ENCODE data around the gene C16orf92. TPM values are rescaled to one million over a fixed set of nuclear protein-coding genes. Genes with fewer than 3 reads are reported as not detected.

C16orf92 gene
- total and polyA plus RNA-seq, 2 donors from 2014 or later, result not detected

- Histone ChIP-seq H3K4me1 (ENCODE audit: control insufficient read depth in 2 of 3, insufficient read depth in 2 of 3, low read depth in 1 of 3, low read length in 3 of 3) (peaks cover 0 to 3% (median 0%) of the 10 kb centered on the region in 3 donors), H3K36me3 (ENCODE audit: control insufficient read depth in 2 of 3, insufficient read depth in 3 of 3, low read length in 3 of 3) (peaks cover 12 to 87% (median 75%) of the 10 kb centered on the region in 3 donors), H3K27ac (ENCODE audit: low read depth in 2 of 2, low read length in 2 of 2) (no peak overlapping the region), H3K9ac (ENCODE audit: low read length in 3 of 3) (no peak overlapping the region), H3K27me3 (ENCODE audit: control insufficient read depth, insufficient read depth, low read length) (no peaks in the 10 kb centered on the region), H3K4me3 (ENCODE audit: low read length in 3 of 3) (no peak overlapping the region), H3K9me3 (ENCODE audit: control insufficient read depth in 2 of 3, insufficient read depth in 1 of 3, low read length in 3 of 3) (no peaks in the 10 kb centered on the region)
- DNase-seq, result no peak
- TF ChIP-seq, protein P1, sequence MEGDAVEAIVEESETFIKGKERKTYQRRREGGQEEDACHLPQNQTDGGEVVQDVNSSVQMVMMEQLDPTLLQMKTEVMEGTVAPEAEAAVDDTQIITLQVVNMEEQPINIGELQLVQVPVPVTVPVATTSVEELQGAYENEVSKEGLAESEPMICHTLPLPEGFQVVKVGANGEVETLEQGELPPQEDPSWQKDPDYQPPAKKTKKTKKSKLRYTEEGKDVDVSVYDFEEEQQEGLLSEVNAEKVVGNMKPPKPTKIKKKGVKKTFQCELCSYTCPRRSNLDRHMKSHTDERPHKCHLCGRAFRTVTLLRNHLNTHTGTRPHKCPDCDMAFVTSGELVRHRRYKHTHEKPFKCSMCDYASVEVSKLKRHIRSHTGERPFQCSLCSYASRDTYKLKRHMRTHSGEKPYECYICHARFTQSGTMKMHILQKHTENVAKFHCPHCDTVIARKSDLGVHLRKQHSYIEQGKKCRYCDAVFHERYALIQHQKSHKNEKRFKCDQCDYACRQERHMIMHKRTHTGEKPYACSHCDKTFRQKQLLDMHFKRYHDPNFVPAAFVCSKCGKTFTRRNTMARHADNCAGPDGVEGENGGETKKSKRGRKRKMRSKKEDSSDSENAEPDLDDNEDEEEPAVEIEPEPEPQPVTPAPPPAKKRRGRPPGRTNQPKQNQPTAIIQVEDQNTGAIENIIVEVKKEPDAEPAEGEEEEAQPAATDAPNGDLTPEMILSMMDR (IDR thresholded peaks at IDR 0.05; ENCODE audit: borderline replicate concordance, extremely low read depth, insufficient read depth), result no peak
- no peak for FAIRE-seq
- intact Hi-C loops (cut with DNase I), result no loop called here
Observed at GRCh38 chr16:29983420-29984136, 39.4 kb upstream of the C16orf92 start.

DNA sequence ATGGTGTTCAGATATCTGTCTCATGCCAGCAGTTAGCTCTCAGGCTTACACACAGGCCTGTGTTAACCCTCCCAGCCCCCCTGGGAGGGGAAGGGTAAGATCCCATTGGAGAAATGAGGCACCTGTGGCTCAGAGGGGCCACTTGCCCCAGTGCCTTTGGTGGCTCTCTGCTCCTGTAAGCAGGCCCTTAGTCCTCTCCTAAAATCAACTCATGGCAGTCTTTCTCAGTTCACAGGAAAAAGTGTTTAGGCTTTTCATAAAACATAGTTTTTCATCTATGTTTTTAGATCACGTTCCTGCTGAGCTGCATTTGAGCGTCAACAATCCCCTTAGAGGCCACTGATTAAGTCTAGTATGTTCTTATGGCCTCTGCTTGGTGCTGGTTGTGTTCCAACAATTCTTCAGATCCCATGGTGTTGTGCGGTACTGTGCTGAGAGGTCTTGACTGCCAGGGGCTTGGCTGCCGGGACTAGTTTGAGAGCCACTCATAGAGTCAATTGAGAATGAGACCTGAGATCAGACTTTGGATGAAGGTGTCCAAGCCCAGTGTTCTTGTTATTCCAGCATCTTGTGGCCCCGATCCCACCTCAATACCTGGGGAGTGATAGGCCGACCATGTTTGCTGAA is 38.7 kb upstream of the C16orf92 start:
- no peak overlapping the region for H3K4me3 ChIP-seq (ENCODE audit: low read length in 3 of 3)
- intact Hi-C loops (cut with DNase I), result no loop called here
- no peak for FAIRE-seq
- no peak overlapping the region for H3K27ac ChIP-seq (ENCODE audit: low read depth in 2 of 2, low read length in 2 of 2)
- peaks cover 7 to 80% (median 74%) of the 10 kb centered on the region in 3 donors for H3K36me3 ChIP-seq (ENCODE audit: control insufficient read depth in 2 of 3, insufficient read depth in 3 of 3, low read length in 3 of 3)
- TF ChIP-seq, protein P1 (IDR thresholded peaks at IDR 0.05; ENCODE audit: borderline replicate concordance, extremely low read depth, insufficient read depth), result no peak
- DNase-seq, result no peak
- H3K9ac ChIP-seq (ENCODE audit: low read length in 3 of 3), result no peak overlapping the region
- H3K27me3 ChIP-seq (ENCODE audit: control insufficient read depth, insufficient read depth, low read length), result no peaks in the 10 kb centered on the region
- no peaks in the 10 kb centered on the region for H3K4me1 ChIP-seq (ENCODE audit: control insufficient read depth in 2 of 3, insufficient read depth in 2 of 3, low read depth in 1 of 3, low read length in 3 of 3)
- H3K9me3 ChIP-seq (ENCODE audit: control insufficient read depth in 2 of 3, insufficient read depth in 1 of 3, low read length in 3 of 3), result no peaks in the 10 kb centered on the region

DNA sequence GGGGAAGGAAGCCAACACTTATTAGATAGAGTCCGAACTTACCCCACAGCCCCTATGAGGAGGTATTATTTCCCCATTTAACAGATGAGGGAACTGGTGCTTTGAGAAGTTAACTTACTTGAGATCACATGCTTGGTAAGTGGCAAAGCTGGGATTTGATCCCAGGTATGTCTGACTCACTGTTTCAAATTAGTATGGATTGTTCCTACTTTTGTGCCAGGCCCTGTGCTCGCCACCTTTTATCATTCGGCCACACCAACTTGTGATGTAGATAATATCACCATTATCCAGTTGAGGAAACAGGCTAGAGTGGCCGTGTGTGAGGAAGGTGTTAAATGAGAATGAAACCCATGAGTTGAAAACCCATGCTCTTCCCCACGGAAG is 38.2 kb upstream of the C16orf92 start:
- Histone ChIP-seq H3K9me3 (ENCODE audit: control insufficient read depth in 2 of 3, insufficient read depth in 1 of 3, low read length in 3 of 3) (no peaks in the 10 kb centered on the region), H3K9ac (ENCODE audit: low read length in 3 of 3) (no peak overlapping the region), H3K27ac (ENCODE audit: low read depth in 2 of 2, low read length in 2 of 2) (no peak overlapping the region), H3K4me3 (ENCODE audit: low read length in 3 of 3) (no peak overlapping the region), H3K4me1 (ENCODE audit: control insufficient read depth in 2 of 3, insufficient read depth in 2 of 3, low read depth in 1 of 3, low read length in 3 of 3) (no peaks in the 10 kb centered on the region), H3K36me3 (ENCODE audit: control insufficient read depth in 2 of 3, insufficient read depth in 3 of 3, low read length in 3 of 3) (peaks cover 4 to 75% (median 73%) of the 10 kb centered on the region in 3 donors), H3K27me3 (ENCODE audit: control insufficient read depth, insufficient read depth, low read length) (no peaks in the 10 kb centered on the region)
- no peak for FAIRE-seq
- TF ChIP-seq, protein P1 (IDR thresholded peaks at IDR 0.05; ENCODE audit: borderline replicate concordance, extremely low read depth, insufficient read depth), result no peak
- intact Hi-C loops (cut with DNase I), result no loop called here
- no peak for DNase-seq

Measured in kidney (tissue), 14 donors.